Activated naive CD8-positive, alpha-beta T cell treated with anti-CD3 and anti-CD28 coated beads, Interleukin-2, amount 10 ng/mL, durations not matched to agents 7 days and 5 days (primary cell): ENCODE measurements around the gene AK5. TPM values are rescaled to one million over a fixed set of nuclear protein-coding genes. Genes with fewer than 3 reads are reported as not detected.

Source experiments
- ATAC-seq: fragments of 150-1000 bp; cut with Tn5 transposase; one replicate; pipeline ENCODE4 v1.10.0; 2021; ENCODE audit warnings: low read depth, moderate library complexity
- POLR2A ChIA-PET: fragments of 350-600 bp; sonication (Branson Sonifier 250); formaldehyde crosslinking; loops from one replicate; lab custom pipeline; 2021; ENCODE audit warnings: antibody characterized with exemption; lab: Charles Lee
- DNase-seq: peaks from one replicate; pipeline ENCODE4 v3.0.0; 2021
- H3K27ac Mint-ChIP-seq: one replicate; pipeline ENCODE4 v1.8.0; 2022; ENCODE audit warnings: mild to moderate bottlenecking, mixed read lengths
- H3K27me3 Mint-ChIP-seq: one replicate; pipeline ENCODE4 v1.8.0; 2022; ENCODE audit warnings: mild to moderate bottlenecking, moderate library complexity, mixed read lengths
- H3K36me3 Mint-ChIP-seq: one replicate; pipeline ENCODE4 v1.8.0; 2021; ENCODE audit warnings: mild to moderate bottlenecking, mixed read lengths
- H3K4me1 Mint-ChIP-seq: one replicate; pipeline ENCODE4 v1.8.0; 2021; ENCODE audit warnings: mixed read lengths
- H3K4me3 Mint-ChIP-seq: one replicate; pipeline ENCODE4 v1.8.0; 2022; ENCODE audit warnings: mild to moderate bottlenecking, moderate library complexity, mixed read lengths
- H3K9me3 Mint-ChIP-seq: one replicate; pipeline ENCODE4 v1.8.0; 2021; ENCODE audit warnings: mixed read lengths
- total RNA-seq, 2 experiments: library from RNA; stranded (reverse); gene quantifications; one replicate each; pipeline ENCODE4 v1.2.3, GENCODE V29; 2021

The AK5 gene, protein sequence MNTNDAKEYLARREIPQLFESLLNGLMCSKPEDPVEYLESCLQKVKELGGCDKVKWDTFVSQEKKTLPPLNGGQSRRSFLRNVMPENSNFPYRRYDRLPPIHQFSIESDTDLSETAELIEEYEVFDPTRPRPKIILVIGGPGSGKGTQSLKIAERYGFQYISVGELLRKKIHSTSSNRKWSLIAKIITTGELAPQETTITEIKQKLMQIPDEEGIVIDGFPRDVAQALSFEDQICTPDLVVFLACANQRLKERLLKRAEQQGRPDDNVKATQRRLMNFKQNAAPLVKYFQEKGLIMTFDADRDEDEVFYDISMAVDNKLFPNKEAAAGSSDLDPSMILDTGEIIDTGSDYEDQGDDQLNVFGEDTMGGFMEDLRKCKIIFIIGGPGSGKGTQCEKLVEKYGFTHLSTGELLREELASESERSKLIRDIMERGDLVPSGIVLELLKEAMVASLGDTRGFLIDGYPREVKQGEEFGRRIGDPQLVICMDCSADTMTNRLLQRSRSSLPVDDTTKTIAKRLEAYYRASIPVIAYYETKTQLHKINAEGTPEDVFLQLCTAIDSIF
- 1 to 10 TPM; 4.7 to 7.8 TPM for total RNA-seq

DNA sequence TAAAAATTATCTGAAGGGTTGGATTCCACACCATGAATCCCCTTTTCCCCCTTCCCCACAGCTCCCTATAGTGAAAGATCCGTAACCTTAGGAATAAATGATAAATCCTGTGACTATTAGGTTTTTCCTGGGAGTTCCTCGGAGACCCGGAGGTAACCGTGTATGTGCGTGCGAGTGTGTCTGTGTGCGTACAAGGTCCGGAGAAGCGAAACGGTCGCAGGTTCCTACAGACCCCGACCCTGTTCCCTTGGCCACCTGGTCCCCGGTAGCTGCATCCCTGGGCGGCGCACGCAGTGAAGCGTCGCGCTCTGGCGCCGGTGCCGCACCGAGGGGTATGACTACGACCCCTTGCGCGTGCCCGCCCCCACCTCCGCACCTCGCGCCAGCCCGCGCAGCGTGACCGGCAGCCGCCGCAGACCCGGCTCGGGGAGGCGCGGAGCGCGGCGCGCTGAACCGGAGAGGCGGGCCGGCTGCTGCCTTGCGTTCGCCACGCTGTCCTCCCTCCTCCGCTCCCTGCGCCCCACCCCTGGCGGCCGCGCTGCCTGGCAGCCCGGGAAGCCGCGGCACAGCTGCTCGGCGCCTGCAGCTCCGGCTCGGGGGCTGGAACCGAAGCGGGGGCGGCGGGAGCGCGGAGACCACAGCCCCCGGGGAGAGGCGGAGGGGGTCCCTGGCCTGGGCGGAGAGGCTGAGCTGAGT, at the start of gene AK5:
Gene AK5, plus strand, starts transcription at position 529 of the 696 bp plus-strand sequence. CDS start 295 bp downstream, outside the sequence.
- H3K4me3 Mint-ChIP-seq: peak within 1 kb of the TSS; percentile 70
- peaks cover 23% of the 10 kb centered on the region for H3K4me1 Mint-ChIP-seq
- peak; percentile 81 for ATAC-seq
- no peak within 1 kb of the TSS for H3K27ac Mint-ChIP-seq
- H3K9me3 Mint-ChIP-seq: no peaks in the 10 kb centered on the region
- POLR2A ChIA-PET: no interaction called here
- H3K36me3 Mint-ChIP-seq: no peaks in the 10 kb centered on the region
- peak; percentile 73 for DNase-seq
- peaks cover 6% of the 10 kb centered on the region for H3K27me3 Mint-ChIP-seq

DNA sequence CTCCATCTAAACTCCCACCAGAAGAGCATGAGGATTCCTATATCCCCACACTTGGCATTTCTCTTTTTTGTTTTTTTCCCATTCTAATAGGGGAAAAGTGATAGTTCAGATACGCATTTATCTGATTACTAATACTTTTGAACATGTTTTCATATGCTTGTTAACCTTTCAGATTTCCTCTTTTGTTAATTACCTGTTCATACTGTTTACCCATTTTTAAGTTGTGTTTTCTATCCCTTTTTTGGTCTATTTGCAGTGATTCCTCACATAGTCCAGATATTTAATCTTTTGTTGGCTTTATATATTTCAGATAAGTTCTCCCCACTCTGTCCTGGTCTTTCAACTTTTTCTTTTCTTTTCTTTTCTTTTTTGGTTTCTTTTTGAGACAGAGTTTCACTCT, 49.0 kb upstream of the AK5 start:
- Mint-ChIP-seq H3K27ac (no peak overlapping the region), H3K9me3 (peaks cover 6% of the 10 kb centered on the region), H3K36me3 (peaks cover 4% of the 10 kb centered on the region), H3K27me3 (no peaks in the 10 kb centered on the region), H3K4me1 (no peaks in the 10 kb centered on the region), H3K4me3 (no peak overlapping the region)
- DNase-seq (no peak), ATAC-seq (no peak)
- POLR2A ChIA-PET: no interaction called here

DNA sequence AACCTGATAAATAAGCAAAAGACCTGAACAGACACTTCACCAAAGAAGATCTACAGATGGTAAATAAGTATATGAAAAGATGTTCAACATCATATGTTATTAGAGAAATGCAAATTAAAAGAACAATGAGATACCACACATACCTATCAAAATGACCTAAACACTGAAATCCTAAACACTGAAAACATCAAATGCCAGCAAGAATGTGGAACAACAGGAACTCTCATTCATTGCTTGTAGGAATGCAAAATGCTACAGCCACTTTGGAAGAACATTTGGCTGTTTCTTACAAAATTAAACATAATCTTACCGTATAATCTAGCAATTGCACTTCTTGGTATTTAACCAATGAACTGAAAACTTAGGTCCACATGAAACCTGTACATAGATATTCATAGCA, 47.7 kb upstream of the AK5 start:
- peaks cover 6% of the 10 kb centered on the region for H3K9me3 Mint-ChIP-seq
- POLR2A ChIA-PET: no interaction called here

DNA sequence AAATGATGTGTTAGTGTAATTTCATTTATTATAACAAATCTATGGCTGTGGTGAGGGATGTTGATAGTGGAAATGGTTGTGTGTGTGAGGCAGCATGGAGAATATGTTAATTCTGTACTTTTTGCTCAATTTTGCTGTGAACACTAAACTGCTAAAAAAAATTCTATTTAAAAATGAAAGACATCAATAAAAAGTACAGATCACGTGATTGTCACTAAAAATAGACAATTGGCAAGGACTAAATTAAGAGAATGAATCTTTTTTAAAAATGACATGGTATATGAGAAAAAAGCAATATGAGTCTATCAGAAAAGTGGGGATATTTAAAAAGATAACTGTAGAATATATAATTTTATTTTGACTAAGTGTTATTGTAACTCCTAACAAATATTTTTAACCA, 46.9 kb upstream of the AK5 start:
- Mint-ChIP-seq H3K4me3 (no peak overlapping the region), H3K27me3 (no peaks in the 10 kb centered on the region), H3K27ac (no peak overlapping the region), H3K4me1 (no peaks in the 10 kb centered on the region), H3K9me3 (peaks cover 6% of the 10 kb centered on the region), H3K36me3 (peaks cover 4% of the 10 kb centered on the region)
- POLR2A ChIA-PET: no interaction called here
- DNase-seq (no peak), ATAC-seq (no peak)

More for the DNA sequence above, 47.7 kb upstream of the AK5 start:
- ATAC-seq (no peak), DNase-seq (no peak)
- Mint-ChIP-seq H3K36me3 (peaks cover 4% of the 10 kb centered on the region), H3K27me3 (no peaks in the 10 kb centered on the region), H3K4me1 (no peaks in the 10 kb centered on the region), H3K4me3 (no peak overlapping the region), H3K27ac (no peak overlapping the region)

DNA sequence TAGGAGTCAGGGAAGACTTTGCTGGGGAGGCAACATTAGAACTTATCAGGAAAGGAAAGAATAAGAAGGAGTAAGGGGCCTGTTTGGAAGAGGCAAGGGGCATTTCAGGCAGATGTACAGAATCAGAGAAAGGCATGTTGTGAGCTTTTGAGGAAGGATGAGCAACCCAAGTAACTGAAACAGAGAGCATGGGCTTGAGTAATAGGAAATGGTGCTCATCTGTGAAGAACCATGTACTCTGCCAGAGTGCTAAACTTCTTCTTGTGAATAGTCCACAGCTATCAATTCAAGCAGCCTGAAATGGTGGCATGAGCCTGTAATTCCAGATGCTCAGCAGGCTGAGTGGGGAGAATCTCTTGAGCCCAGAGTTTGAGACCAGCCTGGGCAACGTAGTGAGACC, 43.4 kb upstream of the AK5 start:
- ATAC-seq (no peak), DNase-seq (no peak)
- no peak overlapping the region for H3K4me3 Mint-ChIP-seq
- H3K27me3 Mint-ChIP-seq: no peaks in the 10 kb centered on the region
- no peak overlapping the region for H3K27ac Mint-ChIP-seq
- peaks cover 7% of the 10 kb centered on the region for H3K36me3 Mint-ChIP-seq
- H3K9me3 Mint-ChIP-seq: peaks cover 8% of the 10 kb centered on the region
- H3K4me1 Mint-ChIP-seq: no peaks in the 10 kb centered on the region
- POLR2A ChIA-PET: no interaction called here

DNA sequence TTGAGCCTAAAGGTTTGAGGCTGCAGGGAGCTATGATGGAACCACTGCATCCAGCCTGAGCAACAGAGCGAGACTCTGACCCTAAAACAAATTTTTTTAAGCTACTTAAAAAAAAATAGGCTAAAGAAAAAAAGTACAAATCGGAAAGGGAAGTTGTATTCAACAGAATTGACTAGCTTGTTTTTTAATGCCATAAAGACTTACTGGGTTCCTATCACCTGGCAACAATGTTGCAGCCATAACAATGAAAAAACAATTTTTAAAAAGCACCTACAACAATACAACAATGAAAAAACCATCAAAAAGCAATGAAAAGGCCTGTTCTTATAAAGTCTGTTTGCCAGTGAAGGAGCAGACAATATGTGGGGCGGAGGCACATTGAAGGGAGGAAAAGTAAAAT, 42.5 kb upstream of the AK5 start:
- H3K36me3 Mint-ChIP-seq: peaks cover 7% of the 10 kb centered on the region
- H3K9me3 Mint-ChIP-seq: peaks cover 10% of the 10 kb centered on the region
- no peak overlapping the region for H3K27ac Mint-ChIP-seq
- no peaks in the 10 kb centered on the region for H3K4me1 Mint-ChIP-seq
- ATAC-seq (no peak), DNase-seq (no peak)
- no peak overlapping the region for H3K4me3 Mint-ChIP-seq
- H3K27me3 Mint-ChIP-seq: no peaks in the 10 kb centered on the region
- POLR2A ChIA-PET: no interaction called here

DNA sequence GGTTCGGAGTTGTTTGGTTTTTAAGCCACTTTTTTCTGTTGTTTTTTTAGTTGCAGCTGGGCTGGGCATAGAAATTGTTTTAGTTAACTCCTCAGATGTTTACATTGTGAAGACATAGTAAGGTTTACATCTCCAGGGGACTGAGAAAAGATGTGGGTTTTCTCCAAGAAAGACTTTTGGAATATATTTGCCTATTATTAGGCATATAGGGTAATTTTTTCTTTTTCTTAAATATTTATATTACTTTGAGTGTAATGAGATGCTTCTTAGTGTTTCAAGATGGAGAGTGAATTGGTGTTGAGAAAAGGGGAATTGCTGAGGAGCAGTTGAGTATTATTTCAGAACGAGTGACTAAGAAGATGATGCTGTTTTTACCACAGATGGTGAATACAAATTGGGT, 36.0 kb upstream of the AK5 start:
- no peak overlapping the region for H3K27ac Mint-ChIP-seq
- DNase-seq: no peak
- POLR2A ChIA-PET: no interaction called here
- peaks cover 7% of the 10 kb centered on the region for H3K4me1 Mint-ChIP-seq
- no peak for ATAC-seq
- H3K36me3 Mint-ChIP-seq: peaks cover 12% of the 10 kb centered on the region
- H3K27me3 Mint-ChIP-seq: no peaks in the 10 kb centered on the region
- H3K4me3 Mint-ChIP-seq: no peak overlapping the region
- H3K9me3 Mint-ChIP-seq: peaks cover 28% of the 10 kb centered on the region

DNA sequence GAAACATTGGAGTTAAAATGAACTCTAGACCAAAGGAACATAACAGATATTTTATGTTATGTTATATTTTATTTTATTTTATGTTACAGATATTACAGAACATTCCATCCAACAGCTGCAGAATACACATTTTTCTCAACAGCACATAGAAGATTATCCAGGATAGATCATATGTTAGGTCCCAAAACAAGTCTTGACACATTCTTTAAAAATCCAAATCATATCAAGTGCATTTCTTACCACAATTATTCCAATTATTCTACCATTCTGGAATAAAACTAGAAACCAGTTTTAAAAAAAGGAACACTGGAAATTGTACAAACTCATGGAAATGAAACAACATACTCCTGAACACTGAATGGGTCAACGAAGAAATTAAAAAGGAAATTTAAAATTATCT, 31.7 kb upstream of the AK5 start:
- POLR2A ChIA-PET: no interaction called here
- ATAC-seq (no peak), DNase-seq (no peak)
- H3K4me1 Mint-ChIP-seq: peaks cover 7% of the 10 kb centered on the region
- H3K4me3 Mint-ChIP-seq: no peak overlapping the region
- peaks cover 28% of the 10 kb centered on the region for H3K9me3 Mint-ChIP-seq
- peaks cover 6% of the 10 kb centered on the region for H3K36me3 Mint-ChIP-seq
- no peaks in the 10 kb centered on the region for H3K27me3 Mint-ChIP-seq
- H3K27ac Mint-ChIP-seq: no peak overlapping the region

DNA sequence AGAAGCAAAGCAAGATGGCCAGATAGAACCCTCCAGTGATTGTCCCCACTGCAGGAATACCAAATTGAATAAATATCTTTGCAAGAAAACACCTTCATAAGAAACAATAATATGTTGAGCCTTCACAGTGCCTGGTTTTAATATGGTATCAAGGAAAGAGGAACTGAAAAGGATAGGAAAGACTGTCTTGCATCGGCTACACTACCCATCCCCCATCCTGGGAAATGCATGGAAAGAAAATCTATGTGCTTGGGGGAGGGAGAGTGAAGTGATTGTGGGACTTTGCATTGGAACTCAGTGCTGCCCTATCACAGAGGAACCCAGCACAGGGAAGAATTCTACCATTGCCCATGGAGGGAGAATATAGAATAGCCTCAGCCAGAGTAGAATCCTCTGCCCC, 28.6 kb upstream of the AK5 start:
- ATAC-seq: no peak
- H3K4me3 Mint-ChIP-seq: no peak overlapping the region

DNA sequence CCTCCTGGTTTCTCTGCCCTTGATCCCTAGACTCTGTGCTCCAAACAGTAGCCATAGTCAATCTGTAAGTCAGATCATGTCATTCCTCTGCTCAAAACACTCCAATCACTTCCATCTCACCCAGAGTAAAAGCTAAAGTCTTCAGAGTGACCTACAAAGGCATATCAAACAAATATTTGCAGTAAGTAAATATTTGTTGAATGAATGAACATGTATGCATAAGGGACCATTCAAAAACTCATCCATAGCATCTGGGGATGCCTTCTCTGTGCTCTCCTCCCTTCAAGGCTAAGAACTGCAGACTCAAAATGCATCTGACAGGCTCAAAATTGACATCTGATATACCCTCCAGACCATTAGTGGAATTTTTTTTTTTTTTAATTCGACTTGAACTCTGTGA, 18.1 kb upstream of the AK5 start:
- Mint-ChIP-seq H3K4me3 (no peak overlapping the region), H3K27me3 (no peaks in the 10 kb centered on the region), H3K4me1 (no peaks in the 10 kb centered on the region), H3K9me3 (no peaks in the 10 kb centered on the region), H3K27ac (no peak overlapping the region), H3K36me3 (no peaks in the 10 kb centered on the region)
- no peak for DNase-seq
- no peak for ATAC-seq
- POLR2A ChIA-PET: no interaction called here

More for the DNA sequence above, 28.6 kb upstream of the AK5 start:
- H3K27ac Mint-ChIP-seq: no peak overlapping the region
- peaks cover 7% of the 10 kb centered on the region for H3K4me1 Mint-ChIP-seq
- H3K36me3 Mint-ChIP-seq: peaks cover 3% of the 10 kb centered on the region
- H3K27me3 Mint-ChIP-seq: no peaks in the 10 kb centered on the region
- POLR2A ChIA-PET: no interaction called here
- DNase-seq: no peak
- peaks cover 29% of the 10 kb centered on the region for H3K9me3 Mint-ChIP-seq

DNA sequence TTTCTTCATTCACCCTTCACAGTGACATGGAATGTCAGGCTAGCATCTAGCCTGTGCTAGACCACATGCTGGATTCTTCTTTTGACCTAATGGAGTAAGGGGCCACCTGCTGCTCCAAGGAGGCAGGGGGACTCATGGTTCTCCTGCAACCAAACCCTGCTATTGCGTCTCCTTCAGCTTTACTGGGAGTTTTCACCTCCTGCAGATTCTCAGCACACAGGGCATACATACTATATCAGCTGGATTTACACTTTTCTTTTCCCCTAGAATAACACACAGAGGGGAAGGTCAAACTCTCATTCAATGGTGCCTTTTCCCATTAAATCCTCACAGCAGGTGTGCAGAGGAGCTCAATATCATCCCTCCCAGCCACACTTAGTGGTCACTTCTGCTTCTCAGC, 16.6 kb upstream of the AK5 start:
- POLR2A ChIA-PET: no interaction called here
- no peaks in the 10 kb centered on the region for H3K9me3 Mint-ChIP-seq
- no peaks in the 10 kb centered on the region for H3K4me1 Mint-ChIP-seq
- no peak for DNase-seq
- no peak for ATAC-seq
- no peak overlapping the region for H3K4me3 Mint-ChIP-seq
- no peaks in the 10 kb centered on the region for H3K27me3 Mint-ChIP-seq
- H3K36me3 Mint-ChIP-seq: no peaks in the 10 kb centered on the region
- no peak overlapping the region for H3K27ac Mint-ChIP-seq

DNA sequence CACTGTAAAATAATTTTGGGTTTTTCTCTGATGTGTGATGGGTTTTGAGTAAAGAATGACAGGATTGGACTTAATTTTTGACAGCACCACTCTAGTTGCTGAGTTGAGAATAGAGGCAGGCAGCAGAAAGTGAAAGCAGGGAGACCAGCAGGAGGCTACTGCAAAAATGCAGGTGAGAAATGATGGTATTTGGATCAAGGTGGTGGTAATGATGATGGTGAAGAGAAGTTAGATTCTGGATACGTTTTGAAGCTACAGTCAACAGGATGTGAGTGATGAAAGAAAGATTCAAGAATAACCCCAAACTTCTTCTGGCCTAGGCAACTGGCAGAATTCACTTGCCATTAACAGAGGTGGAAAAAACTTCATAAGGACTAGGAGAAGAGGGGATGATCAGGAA, 14.8 kb upstream of the AK5 start:
- H3K4me1 Mint-ChIP-seq: no peaks in the 10 kb centered on the region
- ATAC-seq (no peak), DNase-seq (no peak)

DNA sequence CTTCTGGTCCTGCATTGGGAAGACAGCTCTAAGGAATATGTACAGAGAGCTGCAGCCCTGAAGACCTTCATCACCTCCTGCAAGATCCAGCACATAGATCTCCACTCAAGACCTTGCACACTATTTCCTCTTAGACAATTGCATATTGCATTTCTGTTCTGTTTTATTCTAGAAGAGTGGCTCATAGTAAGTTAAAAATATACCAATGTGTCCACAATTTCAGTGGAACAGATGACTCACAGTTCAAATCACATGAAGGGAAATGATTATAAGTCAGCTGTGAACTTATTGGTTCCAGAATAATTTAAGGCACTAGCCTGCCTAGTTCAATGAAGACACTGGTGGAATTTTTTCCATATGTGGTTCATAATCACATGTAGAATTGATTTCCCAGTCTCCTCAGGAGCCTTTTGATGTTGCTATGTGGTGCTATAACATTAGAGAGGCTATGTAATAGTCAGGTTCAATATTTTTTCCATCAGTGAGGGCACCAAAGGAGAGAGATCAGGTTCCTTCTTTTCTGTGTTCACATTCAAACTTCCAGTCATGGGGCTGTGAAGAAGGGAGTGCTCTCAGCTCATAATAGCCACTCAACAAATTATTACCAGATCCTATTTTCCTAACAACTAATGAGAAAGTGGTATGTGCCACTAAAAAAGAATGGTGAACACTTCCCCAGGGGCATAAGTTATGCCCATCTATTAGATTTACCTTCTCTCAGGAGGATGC, 9.8 kb upstream of the AK5 start:
- DNase-seq: no peak
- Mint-ChIP-seq H3K27ac (no peak overlapping the region), H3K4me3 (no peak overlapping the region), H3K4me1 (no peaks in the 10 kb centered on the region), H3K9me3 (peaks cover 1% of the 10 kb centered on the region), H3K27me3 (no peaks in the 10 kb centered on the region), H3K36me3 (no peaks in the 10 kb centered on the region)
- POLR2A ChIA-PET: no interaction called here
- no peak for ATAC-seq

More for the DNA sequence above, 14.8 kb upstream of the AK5 start:
- Mint-ChIP-seq H3K27ac (no peak overlapping the region), H3K9me3 (no peaks in the 10 kb centered on the region), H3K4me3 (no peak overlapping the region), H3K36me3 (no peaks in the 10 kb centered on the region), H3K27me3 (no peaks in the 10 kb centered on the region)
- POLR2A ChIA-PET: no interaction called here
